ENCODE measurements around the gene FGFBP1. TPM values are rescaled to one million over a fixed set of nuclear protein-coding genes. Genes with fewer than 3 reads are reported as not detected.

FGFBP1 gene
- total RNA-seq, 1 donor from 2014 or later: 5.2 TPM

GRCh38 chr4:15931451-15932210 lies 6.9 kb downstream of the FGFBP1 start:
- Histone ChIP-seq H3K4me3 (ENCODE audit: low read depth, low read length) (no peak overlapping the region), H3K36me3 (ENCODE audit: control insufficient read depth, insufficient read depth, low read length) (no peaks in the 10 kb centered on the region), H3K27me3 (ENCODE audit: control insufficient read depth, insufficient read depth, low read length) (no peaks in the 10 kb centered on the region)
- no peak for TF ChIP-seq CTCF (IDR thresholded peaks at IDR 0.05; ENCODE audit: insufficient read depth, low read length, poor library complexity, severe bottlenecking)
- no peak for DNase-seq (ENCODE audit: low read depth)

GRCh38 chr4:15930314-15930713 lies 8.2 kb downstream of the FGFBP1 start:
- H3K27me3 ChIP-seq (ENCODE audit: control insufficient read depth, insufficient read depth, low read length): no peaks in the 10 kb centered on the region
- H3K4me3 ChIP-seq (ENCODE audit: low read depth, low read length): no peak overlapping the region
- no peak for TF ChIP-seq CTCF (IDR thresholded peaks at IDR 0.05; ENCODE audit: insufficient read depth, low read length, poor library complexity, severe bottlenecking)
- no peaks in the 10 kb centered on the region for H3K36me3 ChIP-seq (ENCODE audit: control insufficient read depth, insufficient read depth, low read length)
- DNase-seq (ENCODE audit: low read depth): no peak

GRCh38 chr4:15929540-15929939 lies 9.0 kb downstream of the FGFBP1 start:
- TF ChIP-seq CTCF (IDR thresholded peaks at IDR 0.05; ENCODE audit: insufficient read depth, low read length, poor library complexity, severe bottlenecking): no peak
- Histone ChIP-seq H3K4me3 (ENCODE audit: low read depth, low read length) (no peak overlapping the region), H3K27me3 (ENCODE audit: control insufficient read depth, insufficient read depth, low read length) (no peaks in the 10 kb centered on the region), H3K36me3 (ENCODE audit: control insufficient read depth, insufficient read depth, low read length) (no peaks in the 10 kb centered on the region)
- no peak for DNase-seq (ENCODE audit: low read depth)

- Histone ChIP-seq H3K4me3 (ENCODE audit: low read depth, low read length) (no peak overlapping the region), H3K36me3 (ENCODE audit: control insufficient read depth, insufficient read depth, low read length) (no peaks in the 10 kb centered on the region), H3K27me3 (ENCODE audit: control insufficient read depth, insufficient read depth, low read length) (no peaks in the 10 kb centered on the region)
- no peak for DNase-seq (ENCODE audit: low read depth)
- no peak for TF ChIP-seq CTCF (IDR thresholded peaks at IDR 0.05; ENCODE audit: insufficient read depth, low read length, poor library complexity, severe bottlenecking)
Measured at GRCh38 chr4:15928883-15929282, 9.7 kb downstream of the FGFBP1 start.

- Histone ChIP-seq H3K36me3 (ENCODE audit: control insufficient read depth, insufficient read depth, low read length) (no peaks in the 10 kb centered on the region), H3K4me3 (ENCODE audit: low read depth, low read length) (no peak overlapping the region), H3K27me3 (ENCODE audit: control insufficient read depth, insufficient read depth, low read length) (no peaks in the 10 kb centered on the region)
- no peak for TF ChIP-seq CTCF (IDR thresholded peaks at IDR 0.05; ENCODE audit: insufficient read depth, low read length, poor library complexity, severe bottlenecking)
- DNase-seq (ENCODE audit: low read depth): no peak
Measured at GRCh38 chr4:15926486-15926885, 12.1 kb downstream of the FGFBP1 start.

GRCh38 chr4:15925830-15926229 lies 12.7 kb downstream of the FGFBP1 start:
- no peak for DNase-seq (ENCODE audit: low read depth)
- H3K27me3 ChIP-seq (ENCODE audit: control insufficient read depth, insufficient read depth, low read length): no peaks in the 10 kb centered on the region
- H3K36me3 ChIP-seq (ENCODE audit: control insufficient read depth, insufficient read depth, low read length): no peaks in the 10 kb centered on the region
- no peak overlapping the region for H3K4me3 ChIP-seq (ENCODE audit: low read depth, low read length)
- TF ChIP-seq CTCF (IDR thresholded peaks at IDR 0.05; ENCODE audit: insufficient read depth, low read length, poor library complexity, severe bottlenecking): no peak
